HFF-Myc (cell line): ENCODE measurements around the gene TRABD.

Experiments
- DNase-seq: peaks from one replicate; pipeline ENCODE4 v3.0.0-alpha.2; 2011; ENCODE audit warnings: low read depth; ENCODE audit errors: extremely low read depth
- H3K4me3 ChIP-seq: replicated peaks from 2 replicates; pipeline ENCODE4 v1.5.1; 2011; ENCODE audit warnings: low read depth, mild to moderate bottlenecking, control low read depth, low read length
- TF ChIP-seq, protein P1 (sequence below): IDR thresholded peaks from 2 replicates; pipeline ENCODE4 v1.5.1; 2012; ENCODE audit warnings: mild to moderate bottlenecking, low read depth, low read length, control low read depth; ENCODE audit errors: missing control alignments

The TRABD gene

DNA sequence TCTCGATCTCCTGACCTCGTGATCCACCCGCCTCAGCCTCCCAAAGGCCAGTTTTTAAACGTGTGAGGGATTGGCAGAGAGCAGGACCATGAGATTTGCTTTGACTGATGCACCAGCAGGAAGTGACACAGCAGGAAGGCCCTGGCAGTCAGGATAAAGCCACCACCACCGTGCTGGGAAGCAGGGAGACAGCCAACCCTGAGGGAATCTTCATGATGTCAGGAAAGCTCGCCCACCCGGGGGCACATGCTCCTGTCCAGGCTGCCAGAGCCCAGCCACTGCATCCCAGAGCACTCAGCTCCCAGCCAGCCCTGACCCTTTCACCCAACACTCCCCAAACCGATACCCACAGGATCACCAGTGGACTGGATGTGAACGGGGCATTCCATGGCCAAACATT is 53.0 kb downstream of the TRABD start:
- TF ChIP-seq, protein P1, sequence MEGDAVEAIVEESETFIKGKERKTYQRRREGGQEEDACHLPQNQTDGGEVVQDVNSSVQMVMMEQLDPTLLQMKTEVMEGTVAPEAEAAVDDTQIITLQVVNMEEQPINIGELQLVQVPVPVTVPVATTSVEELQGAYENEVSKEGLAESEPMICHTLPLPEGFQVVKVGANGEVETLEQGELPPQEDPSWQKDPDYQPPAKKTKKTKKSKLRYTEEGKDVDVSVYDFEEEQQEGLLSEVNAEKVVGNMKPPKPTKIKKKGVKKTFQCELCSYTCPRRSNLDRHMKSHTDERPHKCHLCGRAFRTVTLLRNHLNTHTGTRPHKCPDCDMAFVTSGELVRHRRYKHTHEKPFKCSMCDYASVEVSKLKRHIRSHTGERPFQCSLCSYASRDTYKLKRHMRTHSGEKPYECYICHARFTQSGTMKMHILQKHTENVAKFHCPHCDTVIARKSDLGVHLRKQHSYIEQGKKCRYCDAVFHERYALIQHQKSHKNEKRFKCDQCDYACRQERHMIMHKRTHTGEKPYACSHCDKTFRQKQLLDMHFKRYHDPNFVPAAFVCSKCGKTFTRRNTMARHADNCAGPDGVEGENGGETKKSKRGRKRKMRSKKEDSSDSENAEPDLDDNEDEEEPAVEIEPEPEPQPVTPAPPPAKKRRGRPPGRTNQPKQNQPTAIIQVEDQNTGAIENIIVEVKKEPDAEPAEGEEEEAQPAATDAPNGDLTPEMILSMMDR, result no peak
- DNase-seq, result no peak
- no peak overlapping the region for H3K4me3 ChIP-seq

DNA sequence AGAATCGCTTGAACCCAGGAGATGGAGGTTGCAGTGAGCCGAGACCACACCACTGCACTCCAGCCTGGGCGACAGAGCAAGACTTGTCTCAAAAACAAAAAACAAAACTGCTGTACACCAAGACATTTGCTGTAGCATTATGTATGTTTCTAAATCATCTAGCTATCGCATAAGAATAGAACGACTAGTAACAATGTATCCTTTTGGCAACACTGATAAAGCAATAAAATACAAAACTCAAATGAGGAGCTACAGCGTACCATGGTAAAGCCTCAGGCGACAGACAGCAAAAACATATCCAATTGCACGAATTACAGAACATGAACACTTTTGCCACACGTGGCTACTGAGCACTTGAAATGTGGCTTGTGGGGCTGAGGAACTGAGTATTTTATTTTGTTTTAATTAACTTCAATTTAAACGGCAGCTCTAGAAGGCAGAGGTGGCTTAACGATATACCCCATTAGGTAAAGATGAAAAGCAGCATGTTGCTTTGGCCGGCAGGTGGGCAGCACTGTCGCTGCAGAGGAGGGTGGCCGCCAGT is 56.8 kb downstream of the TRABD start:
- peak overlapping the region; percentile 95 for H3K4me3 ChIP-seq
- TF ChIP-seq, protein P1, result no peak
- no peak for DNase-seq

DNA sequence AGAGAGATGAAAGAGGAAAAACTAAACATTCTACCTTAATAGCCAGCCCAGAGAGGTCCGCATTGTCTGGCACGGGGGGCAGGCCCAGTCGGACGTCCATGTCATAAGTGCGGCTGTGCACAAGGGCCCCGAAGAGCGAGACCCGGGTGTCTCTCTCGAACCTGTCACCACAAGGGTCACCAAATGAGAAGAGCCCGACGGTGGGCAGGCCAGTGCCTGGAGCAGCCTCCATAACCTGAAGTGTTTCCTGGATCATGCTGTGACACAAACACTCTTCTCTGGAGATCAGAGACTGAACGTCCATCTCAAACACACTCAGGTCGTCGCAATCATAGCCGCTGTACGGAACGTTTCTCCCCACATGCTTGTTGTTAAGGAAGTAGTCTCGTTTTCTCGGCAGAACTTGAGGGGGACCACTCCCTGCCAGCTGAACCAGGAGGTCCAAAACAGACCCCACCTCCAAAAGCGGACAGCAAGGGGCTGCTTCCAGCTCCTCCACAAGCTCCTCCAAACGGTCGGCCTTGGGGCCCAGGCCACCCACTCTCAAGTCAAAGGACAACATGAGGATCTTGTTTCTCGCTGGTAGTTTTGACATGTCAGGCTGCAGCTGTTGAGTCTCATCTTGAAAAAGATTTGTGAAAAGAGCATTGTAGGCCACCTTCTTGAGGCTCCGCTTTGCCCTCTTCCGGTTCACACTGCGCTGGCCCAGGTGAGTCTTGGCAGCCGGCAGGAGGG is 58.1 kb downstream of the TRABD start:
- H3K4me3 ChIP-seq, result peak overlapping the region; percentile 95
- TF ChIP-seq, protein P1, result no peak
- no peak for DNase-seq

DNA sequence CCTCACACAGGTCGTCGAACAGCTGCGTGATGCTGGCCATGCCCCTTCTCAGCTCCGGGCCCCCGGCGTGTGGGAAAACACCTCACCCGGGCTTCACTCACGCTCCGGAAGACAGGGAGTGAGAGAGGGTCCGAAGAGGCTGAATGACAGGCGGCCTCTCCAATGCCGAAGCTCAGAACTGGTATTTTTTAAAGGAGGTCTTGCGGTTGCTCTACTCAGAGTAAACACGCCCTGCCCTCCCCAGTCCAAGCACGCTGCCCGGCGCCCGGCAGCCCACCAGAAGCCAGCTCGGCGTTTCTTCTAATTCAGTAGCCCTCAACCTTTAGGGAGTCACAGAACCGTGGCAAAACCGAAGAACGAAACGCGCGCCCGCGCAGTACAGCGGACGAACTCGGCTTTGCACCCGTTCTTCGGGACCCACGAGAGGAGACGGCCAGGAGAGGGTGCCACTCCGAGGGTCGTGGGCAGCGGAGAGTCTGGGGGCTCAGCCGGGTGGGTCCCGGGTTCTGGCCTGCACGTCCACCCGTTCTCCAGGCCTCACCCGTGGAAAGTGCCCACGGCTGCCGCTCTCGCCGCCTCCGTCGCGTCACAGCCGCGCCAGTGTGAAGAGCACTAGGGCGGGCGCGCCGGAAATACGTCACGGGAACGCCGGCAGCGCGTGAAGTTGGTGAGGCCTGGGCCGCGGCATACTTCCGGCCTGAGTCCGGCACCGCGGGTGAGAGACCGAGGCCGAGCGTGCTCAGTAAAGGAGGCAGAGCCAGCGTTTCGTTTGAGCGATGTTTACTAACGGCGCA is 58.9 kb downstream of the TRABD start, which contains the start of gene TUBGCP6:
TSS of gene TUBGCP6 (minus strand) at position 604 of the 794 bp plus-strand sequence. CDS start at position 40, 564 bp downstream.
- peak within 1 kb of the TSS; percentile 95 for H3K4me3 ChIP-seq
- DNase-seq, result peak; percentile 52
- TF ChIP-seq, protein P1, result no peak

DNA sequence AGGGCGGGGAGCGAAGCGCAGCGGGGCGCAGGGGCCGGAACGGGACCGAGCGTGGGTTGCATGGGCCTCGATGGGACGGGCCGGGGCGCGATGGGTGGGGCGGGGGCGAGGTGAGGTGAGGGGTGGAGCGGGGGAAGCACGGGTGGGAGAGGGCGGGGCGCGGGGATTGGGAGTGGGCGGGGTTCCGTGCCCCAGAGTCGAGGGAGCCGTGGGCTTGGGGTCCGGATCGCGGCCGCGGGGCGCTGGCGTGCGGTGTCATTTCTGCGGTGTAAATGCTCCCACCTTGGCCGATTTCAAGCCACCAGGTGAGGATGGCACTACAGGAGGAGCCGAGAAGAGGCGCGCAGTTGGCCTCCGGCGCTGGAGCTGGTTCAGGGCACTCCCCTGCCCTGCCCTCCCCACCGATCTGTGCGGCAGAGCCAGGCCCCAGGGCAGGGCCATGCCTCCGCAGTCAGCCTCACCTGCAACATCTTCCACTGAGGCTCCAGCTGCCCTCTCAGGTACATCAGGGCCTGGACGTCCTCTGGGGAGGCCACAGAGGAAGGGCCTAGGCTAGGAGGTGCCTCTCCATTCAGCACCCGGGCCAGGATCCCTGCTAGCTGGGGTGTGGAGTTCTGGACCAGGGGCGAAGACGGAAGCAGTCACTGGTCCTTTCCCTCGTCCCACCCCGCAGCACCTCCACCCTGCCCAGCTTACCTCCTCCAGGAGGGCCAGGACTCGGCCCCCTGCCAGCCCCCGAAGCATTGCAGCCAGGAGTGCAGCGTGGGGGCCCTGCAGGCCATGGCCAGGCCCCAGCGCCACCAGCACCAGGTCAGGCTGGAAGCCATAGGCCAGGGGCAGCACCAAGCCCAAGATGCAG is 59.7 kb downstream of the TRABD start:
- no peak for DNase-seq
- H3K4me3 ChIP-seq, result peak overlapping the region; percentile 95
- TF ChIP-seq, protein P1, result no peak
